ENCODE measurements around the gene CNIH4.
"Not testable (repeated sequence)": the region's sequence is repeated elsewhere in the genome, so short reads cannot be mapped to it uniquely, and the experiment has no call there.

Gene CNIH4

DNA sequence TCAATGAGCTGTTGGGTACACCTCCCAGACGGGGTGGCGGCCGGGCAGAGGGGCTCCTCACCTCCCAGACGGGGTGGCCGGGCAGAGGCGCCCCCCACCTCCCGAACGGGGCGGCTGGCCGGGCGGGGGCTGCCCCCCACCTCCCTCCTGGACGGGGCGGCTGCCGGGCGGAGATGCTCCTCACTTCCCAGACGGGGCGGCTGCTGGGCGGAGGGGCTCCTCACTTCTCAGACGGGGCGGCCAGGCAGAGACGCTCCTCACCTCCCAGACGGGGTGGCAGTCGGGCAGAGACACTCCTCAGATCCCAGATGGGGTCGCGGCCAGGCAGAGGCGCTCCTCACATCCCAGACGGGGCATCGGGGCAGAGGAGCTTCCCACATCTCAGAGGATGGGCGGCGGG, 7.0 kb upstream of the CNIH4 start:
- FAIRE-seq: not testable (repeated sequence)

DNA sequence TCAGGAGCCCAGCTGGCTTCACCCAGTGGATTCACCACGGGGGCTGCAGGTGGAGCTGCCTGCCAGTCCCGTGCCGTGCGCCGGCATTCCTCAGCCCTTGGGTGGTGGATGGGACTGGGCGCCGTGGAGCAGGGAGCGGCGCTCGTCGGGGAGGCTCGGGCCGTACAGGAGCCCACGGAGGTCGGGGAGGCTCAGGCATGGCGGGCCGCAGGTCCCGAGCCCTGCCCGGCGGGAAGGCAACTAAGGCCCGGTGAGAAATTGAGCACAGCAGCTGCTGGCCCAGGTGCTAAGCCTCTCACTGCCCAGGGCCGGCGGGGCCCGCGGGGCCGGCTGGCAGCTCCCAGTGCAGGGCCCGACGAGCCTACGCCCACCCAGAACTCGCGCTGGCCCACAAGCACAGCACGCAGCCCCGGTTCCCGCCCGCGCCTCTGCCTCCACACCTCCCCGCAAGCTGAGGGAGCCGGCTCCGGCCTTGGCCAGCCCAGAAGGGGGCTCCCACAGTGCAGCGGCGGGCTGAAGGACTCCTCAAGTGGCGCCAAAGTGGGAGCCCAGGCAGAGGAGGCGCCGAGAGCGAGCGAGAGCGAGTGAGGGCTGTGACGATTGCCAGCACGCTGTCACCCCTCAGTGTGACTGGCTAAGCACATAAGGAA, 4.1 kb upstream of the CNIH4 start:
- not testable (repeated sequence) for FAIRE-seq

GRCh38 chr1:224353975-224354925, 2.4 kb upstream of the CNIH4 start:
- no peak for FAIRE-seq

GRCh38 chr1:224357626-224358124, 996 bp downstream of the CNIH4 start:
- FAIRE-seq: no peak

GRCh38 chr1:224358237-224358636, 1.6 kb downstream of the CNIH4 start:
- no peak for FAIRE-seq

DNA sequence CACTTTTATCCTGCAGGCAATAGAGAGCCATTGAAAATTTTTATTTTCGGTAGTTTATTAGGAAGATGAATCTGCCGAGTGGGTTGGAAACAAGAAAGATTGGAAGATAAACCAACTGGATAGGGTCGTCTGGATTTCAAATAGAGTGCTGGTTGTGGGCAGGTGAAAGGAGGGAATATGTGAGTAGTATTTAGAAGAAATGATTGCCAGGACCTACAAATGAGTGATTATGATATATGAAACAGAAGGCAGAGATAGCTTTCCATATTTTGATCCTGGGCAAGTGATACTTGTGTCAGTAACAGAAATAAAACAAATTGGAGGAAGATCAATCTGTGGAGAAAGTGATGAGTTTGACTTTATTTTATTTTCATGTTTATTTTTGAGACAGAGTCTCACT, 2.5 kb downstream of the CNIH4 start:
- FAIRE-seq: no peak

GRCh38 chr1:224368409-224368808, 11.7 kb downstream of the CNIH4 start:
- FAIRE-seq: no peak

GRCh38 chr1:224373008-224373590, 16.4 kb downstream of the CNIH4 start:
- no peak for FAIRE-seq

GRCh38 chr1:224375059-224375458, 18.4 kb downstream of the CNIH4 start:
- no peak for FAIRE-seq

- no peak for FAIRE-seq
Observed at GRCh38 chr1:224377676-224378006, 21.0 kb downstream of the CNIH4 start.

GRCh38 chr1:224378855-224379631, 22.4 kb downstream of the CNIH4 start:
- no peak for FAIRE-seq

DNA sequence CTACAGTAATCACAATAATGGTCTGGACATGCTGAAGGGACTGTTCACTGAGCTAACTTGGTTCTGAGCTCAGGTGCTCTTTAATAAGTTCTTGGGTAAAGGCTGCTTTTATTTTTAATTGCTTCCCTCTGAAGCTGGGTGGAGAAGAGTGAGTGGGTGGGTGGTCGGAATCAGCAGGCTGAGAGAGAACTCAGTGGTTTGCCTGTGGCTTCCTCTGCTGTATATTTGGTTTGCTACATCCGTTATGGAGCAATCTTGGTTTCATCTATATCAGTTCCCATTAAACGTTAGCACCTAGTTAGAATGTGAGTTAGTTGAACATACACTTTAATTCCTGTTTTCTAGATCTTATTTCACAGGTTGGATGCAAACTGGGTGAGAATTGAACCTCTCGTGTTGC, 23.3 kb downstream of the CNIH4 start:
- FAIRE-seq: no peak

- FAIRE-seq: no peak
Observed at GRCh38 chr1:224381880-224382548, 25.3 kb downstream of the CNIH4 start.

DNA sequence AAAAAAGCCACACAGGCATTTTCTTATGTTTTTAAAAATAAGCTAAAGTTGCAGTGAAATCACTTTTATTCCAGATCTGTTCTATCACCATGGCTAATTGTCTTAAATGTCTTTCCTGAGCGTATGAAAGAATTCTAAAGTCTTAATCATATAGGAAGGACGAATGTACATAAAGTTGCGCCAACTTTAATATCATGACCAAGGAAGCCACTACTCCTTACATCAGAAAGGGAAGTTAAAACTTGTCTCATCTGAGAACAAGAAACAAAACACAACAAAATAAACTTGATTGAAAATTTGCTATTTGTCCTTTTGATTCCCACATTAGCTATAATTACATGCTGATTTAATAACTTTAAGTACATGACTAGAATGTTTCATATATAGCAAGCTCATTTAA, 26.5 kb downstream of the CNIH4 start:
- peak; percentile 47 for FAIRE-seq

- no peak for FAIRE-seq
Observed at GRCh38 chr1:224387302-224387912, 30.7 kb downstream of the CNIH4 start.

GRCh38 chr1:224387943-224388342, 31.3 kb downstream of the CNIH4 start:
- no peak for FAIRE-seq

DNA sequence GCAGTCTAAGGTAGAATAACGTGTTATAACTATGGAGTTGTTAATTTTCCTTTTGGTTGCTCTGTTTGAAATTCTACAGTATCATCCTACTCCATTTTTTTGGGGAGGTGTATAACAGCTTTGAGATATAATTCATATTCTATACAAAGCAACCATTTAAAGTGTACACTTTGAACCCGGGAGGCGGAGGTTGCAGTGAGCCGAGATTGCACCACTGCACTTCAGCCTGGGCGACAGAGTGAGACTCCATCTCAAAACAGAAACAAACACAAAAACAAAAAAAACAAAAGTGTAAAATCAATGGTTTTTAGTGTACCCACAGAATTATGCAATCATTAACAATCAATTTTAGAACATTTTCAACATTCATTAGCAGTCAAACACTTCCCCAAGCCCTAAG, 33.8 kb downstream of the CNIH4 start:
- FAIRE-seq: no peak

- no peak for FAIRE-seq
Observed at GRCh38 chr1:224392411-224393249, 36.0 kb downstream of the CNIH4 start.

DNA sequence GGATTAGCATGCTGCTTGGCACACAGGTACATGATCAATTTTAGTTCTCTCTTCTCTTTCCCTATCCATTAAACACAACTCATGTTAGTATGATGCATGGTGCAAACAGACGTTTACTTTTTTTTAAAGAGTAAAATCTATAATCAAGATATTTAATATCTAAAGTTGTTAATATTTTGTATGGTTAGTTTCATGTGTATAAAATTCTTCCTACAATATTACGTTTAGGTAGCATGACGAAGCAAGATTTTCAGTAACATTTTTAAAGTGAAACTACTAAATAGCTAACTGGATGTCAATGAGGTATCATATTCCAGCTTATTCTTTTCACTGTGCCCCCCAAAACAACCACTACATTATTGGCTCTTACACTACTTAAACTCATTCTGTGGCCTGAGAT, 36.6 kb downstream of the CNIH4 start:
- FAIRE-seq: no peak

- peak; percentile 14 for FAIRE-seq
Observed at GRCh38 chr1:224399887-224400286, 43.2 kb downstream of the CNIH4 start.

Measured in colon (tissue), 2 donors.